ENCODE results near the gene CWF19L2.

GRCh38 chr11:107282195-107282594 lies 175.4 kb downstream of the CWF19L2 start:
- no peak for TF ChIP-seq CTCF (IDR thresholded peaks at IDR 0.05)
- TF ChIP-seq POLR2AphosphoS5 (IDR thresholded peaks at IDR 0.05) = no peak
- TF ChIP-seq POLR2A (IDR thresholded peaks at IDR 0.05) = no peak

Measured in breast epithelium (tissue), 3 donors.